Effector CD8-positive, alpha-beta T cell (primary cell): Measurements from ENCODE around the gene SMPDL3B.

Experiments used
- DNase-seq: peaks from one replicate; lab custom pipeline; 2025; lab: John Stamatoyannopoulos, UW
- total RNA-seq, 4 experiments: gene quantifications; one replicate each; lab custom pipeline; 2026; lab: John Stamatoyannopoulos, UW

SMPDL3B gene, protein sequence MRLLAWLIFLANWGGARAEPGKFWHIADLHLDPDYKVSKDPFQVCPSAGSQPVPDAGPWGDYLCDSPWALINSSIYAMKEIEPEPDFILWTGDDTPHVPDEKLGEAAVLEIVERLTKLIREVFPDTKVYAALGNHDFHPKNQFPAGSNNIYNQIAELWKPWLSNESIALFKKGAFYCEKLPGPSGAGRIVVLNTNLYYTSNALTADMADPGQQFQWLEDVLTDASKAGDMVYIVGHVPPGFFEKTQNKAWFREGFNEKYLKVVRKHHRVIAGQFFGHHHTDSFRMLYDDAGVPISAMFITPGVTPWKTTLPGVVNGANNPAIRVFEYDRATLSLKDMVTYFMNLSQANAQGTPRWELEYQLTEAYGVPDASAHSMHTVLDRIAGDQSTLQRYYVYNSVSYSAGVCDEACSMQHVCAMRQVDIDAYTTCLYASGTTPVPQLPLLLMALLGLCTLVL
- total RNA-seq = 0 to 1.1 (median 0.09) reads per million in 4 experiments

DNA sequence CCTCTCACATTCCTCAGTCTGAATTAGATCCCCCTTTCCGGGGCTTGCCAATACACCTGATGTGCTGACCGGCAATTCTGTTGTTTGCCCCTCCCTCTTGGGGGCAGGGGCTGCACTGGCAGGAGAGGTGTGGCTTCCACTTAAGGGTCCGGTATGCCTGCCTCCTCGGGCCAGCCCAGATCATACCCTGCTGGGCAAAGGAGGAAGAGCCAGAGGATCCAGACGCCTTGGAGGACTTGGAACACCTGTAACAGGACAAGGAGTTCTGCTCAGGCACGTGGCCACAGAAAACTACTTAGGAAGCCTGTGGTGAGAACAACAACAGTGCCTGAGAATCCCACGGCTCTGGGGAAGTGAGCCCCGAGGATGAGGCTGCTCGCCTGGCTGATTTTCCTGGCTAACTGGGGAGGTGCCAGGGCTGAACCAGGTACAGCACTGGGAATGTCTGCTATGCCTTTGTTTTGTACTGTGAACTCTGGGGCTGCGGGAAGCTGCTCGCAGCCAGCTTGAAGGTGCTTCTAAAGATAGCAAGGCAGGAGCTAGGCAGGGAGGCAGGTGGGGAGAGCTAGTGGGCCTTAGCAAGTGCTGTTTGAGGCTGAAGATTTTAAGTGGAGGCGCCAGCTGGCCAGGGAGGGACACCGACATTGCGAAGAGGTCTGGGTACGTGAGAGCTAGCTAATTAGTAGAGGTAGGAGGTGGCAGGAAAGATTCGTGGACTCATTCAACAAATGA lies at the start of gene SMPDL3B:
Gene SMPDL3B, plus strand, starts transcription at position 183 of the 732 bp plus-strand sequence. Its CDS starts 184 bp downstream, at position 367.
- DNase-seq = no peak

DNA sequence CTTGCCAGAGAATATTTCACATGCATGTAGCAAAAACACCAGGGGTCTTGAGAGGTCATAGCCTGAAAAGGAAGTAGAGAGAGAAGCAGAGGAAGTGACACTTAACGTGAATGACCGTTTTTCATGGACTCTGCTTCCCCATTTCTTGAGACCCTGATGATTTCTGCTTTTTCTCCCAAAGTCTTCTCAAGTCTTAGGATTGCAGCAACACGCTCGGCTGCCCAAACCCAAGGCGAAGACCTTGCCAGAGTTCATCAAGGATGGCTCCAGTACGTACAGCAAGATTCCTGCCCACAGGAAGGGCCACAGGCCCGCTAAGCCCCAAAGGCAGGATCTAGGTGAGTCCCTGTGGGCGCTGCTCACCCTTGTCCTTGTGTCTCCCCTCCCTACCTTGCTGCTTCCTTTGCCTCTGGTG lies 49.7 kb upstream of the SMPDL3B start:
- DNase-seq = no peak

DNA sequence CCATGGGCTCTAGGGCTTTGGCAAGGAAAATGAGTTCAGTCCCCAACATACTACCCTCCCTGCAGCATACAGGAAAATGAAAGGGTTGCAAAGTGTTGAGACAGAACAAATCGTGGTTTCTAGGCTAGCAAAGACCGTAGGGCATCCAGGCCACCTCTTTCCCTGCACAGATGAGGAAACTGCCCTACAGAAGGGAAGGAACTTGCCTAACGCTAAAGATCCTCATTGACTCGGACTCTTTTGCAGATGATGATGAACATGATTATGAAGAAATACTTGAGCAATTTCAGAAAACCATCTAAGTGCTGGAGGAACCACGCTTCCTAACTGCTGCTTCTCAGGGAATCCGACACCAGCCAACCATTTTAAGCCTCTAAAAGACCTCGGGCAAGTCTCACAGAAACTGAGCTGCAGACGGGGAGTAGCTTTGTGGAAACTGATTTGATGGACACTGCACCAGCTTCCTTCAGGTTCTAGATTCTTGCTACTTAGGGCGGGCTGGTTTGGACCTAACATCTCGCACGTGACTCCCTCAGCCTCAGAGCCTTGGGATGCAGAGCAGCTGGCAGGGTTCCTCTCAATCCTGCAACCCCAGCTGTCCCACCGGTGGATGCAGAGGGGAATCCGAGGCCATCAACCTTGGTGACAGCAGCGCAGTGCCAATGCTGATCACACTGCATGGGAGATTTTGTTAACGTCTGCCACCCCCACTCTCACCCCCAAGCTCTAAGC lies 49.0 kb upstream of the SMPDL3B start:
- no peak for DNase-seq

DNA sequence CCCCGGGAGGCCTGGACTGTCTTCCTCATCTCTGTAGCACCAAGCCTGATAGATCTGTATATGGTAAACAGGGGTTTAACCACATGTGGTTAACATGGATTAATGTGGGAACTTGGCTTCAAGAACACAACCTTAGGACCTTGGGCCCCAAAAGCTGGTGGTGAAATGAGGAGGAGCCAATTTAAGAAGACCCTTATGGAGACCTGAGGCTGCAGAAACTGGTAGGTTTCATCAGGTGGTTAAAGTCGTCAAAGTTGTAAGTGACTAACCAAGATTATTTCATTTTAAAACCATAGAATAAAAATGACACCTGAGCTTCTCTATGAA lies 48.5 kb upstream of the SMPDL3B start:
- DNase-seq = no peak

DNA sequence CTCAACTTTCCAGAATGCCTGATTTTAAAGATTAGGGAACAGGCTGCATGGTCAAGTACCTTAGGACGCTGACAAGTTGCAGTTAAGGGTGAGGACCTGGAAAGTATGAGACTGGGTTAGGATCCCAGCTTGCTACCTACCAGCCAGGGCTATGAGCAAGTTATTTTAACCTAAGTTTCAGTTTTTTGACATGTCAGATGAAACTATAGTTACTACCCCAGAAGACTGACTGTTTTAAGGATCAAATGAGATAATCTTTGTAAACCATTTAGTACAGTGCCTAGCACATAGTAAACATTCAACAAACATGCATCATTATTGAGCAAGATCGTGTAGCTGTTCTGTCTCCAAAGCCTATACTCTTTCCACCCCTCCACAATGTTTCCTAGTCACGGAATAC lies 48.1 kb upstream of the SMPDL3B start:
- DNase-seq = no peak

DNA sequence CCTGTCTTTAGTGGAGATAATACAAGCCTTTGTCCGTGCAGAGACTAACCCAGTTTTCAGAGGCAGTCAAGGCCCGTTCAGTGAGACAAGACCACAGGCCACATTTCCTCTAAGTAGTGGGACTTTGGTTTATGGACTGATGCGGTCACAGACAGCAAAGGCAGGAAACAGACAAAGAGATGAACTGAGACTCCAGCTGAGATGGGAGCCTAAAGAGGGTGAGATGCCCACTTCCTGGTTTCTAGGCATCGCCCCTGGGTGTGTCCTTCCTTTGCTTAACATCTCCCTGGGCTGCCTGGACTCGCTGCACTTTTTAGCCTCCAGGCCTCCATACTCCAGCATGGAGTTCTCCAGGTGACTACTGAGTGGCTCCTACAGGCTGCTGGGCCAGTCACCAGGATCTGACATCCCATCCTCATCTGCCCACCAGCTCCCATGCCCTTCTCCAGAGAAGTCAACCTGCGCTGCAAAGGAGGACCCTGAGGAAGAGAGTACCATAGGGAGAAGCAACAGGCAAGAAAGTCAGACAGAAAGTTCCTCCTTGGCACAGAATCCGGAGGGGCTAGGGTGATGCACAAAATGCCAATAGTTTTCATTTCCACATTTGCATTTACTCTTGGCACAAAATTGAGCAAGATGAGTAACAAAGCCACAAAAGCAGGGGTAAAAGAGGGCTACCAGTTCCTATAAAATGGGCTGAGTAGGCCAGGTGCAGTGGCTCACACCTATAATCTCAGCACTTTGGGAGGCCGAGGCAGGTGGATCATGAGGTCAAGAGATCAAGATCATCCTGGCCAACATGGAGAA lies 47.4 kb upstream of the SMPDL3B start:
- no peak for DNase-seq

DNA sequence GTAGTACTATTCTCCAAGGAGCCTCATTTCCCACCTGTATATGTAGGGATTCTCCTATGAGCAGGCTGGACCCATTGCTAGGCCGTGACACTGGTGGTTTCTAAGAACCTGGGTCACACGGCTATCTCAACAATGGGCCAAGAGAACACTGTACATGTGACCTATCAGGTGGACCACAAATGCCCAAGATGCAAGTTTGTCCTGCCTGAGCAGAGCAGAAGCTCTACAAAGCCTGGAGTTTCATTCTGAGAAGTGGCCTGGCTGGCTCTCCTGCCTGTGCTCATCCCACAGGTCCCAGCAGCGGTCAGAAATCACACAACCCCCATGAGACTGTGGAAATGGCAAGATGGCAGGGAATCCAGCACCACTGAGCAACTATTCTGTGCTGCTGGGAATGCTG lies 45.3 kb upstream of the SMPDL3B start:
- DNase-seq = no peak

DNA sequence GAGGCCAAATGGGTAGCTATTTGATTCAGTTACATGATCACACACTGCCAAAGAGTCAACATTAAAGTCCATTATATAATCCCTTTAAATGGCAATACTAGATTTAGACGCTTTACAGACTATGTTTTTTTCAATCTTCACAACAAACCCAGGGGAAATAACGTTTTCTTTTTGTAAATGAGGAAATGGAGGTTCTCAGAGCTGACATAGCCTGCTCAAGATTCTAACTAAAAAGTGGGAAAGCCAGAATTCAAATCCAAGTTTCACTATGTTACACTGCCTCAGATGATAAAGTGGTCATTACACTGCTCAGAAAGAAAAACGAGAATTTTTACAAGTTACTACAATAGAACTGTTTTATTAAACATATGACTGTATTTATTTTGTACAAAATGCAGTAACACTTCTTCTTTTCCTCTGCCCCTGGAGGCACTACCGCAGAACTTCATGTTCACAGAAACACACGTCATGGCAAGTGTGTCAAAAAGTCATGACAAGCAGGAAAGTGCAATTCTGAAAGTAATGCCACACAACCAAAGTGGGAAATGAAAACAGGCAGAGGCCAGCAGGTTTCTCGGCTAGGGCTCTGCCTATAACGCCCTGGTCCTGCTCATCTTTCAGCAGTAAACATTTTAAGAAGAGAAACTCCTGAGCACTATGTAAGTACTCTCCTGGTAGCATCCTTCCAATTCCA lies 43.5 kb upstream of the SMPDL3B start:
- DNase-seq = no peak

DNA sequence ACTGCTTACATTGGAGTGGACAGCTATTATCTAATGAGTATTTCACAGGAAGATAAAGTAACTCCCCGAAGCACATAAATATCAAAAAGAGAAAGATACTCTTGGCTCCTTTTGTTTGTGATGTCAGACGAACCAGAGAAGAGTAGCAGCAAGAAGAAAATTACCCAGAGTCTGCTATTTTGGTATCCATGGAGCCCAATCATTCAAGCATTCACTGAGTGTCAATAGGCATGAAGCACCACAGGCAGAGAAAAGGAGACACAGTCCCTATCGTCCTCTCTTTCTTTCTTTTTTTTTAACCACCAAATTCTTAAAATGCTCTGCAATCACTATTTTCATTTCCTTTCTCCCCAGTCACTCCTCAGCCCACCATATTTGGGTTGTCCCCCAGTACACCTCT lies 40.3 kb upstream of the SMPDL3B start:
- DNase-seq = no peak

DNA sequence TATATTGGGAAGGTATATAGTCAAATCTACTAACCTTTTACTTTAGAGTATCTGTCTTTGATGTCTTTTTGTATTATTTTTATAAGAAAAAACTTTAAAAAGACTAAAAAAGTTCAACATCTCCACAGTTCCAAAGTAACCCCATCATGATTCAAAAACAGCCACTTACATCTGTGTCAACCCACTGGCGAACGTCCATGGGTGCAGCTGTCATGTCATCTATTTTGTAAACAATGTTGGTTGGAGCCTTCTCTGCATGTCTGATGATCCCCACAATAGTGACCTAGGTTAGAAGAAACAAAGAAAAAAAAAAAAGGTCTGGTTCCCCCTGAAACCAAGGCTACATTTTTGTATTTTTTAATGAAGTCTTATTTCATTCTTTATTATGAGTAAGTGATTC lies 28.0 kb upstream of the SMPDL3B start:
- DNase-seq = no peak

DNA sequence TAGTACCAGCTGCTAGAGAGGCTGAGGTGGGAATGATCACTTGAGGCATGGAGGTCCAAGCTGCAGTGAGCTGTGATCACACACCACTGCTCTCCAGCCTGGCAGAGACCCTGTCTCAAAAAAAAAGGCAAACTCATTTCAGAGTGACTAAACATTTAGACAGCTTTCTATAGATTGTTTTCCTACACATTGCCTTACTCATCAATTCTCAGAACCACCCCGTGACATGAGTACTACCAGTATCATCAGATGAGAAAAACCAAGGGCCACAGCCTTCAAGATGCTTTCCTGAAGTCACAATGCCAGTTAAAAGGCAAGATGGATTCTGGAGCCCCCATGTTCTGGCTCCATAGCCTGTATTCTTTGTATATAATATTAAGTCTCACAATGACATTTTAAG lies 22.4 kb upstream of the SMPDL3B start:
- DNase-seq = no peak

DNA sequence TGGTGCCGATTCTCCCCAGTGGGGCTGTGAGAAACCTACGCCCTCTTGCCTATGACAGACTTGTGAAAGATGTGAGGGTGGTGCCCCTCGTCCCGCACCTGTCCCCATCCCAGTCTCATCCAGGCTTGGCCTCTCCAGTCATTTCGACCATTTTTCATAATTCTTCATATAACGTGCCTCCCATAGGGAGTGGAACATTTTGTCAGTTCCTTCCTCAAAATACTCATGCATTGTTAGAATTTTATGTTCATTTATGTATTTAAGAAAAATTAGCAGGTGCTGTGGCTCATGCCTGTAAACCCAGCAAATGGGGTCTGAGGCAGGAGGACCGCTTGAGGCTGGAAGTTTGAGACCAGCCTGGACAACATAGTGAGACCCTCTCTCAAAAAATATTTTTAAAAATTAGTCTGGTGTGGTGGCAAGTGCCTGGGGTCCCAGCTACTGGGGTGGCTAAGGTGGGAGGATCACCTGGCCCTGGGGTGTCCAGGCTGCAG lies 19.7 kb upstream of the SMPDL3B start:
- DNase-seq = no peak

DNA sequence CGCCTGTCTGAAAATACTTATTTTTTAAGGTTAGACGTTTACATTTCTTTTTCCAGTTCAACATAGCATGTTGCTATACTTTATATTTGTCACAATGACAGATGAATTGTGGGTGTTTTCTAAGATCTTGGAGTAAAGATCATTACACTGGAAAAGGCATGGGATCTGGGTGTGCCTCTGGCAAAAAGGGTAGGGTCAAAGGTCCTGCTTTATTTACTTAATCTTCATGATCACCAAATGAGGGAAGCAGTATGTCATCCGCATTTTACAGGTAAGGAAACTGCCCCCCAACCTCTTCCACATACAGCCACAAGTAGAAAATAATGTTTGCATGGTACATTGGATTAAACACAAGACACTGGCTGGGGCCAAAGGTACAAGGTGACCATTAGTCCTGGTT lies 12.5 kb upstream of the SMPDL3B start:
- DNase-seq = no peak

DNA sequence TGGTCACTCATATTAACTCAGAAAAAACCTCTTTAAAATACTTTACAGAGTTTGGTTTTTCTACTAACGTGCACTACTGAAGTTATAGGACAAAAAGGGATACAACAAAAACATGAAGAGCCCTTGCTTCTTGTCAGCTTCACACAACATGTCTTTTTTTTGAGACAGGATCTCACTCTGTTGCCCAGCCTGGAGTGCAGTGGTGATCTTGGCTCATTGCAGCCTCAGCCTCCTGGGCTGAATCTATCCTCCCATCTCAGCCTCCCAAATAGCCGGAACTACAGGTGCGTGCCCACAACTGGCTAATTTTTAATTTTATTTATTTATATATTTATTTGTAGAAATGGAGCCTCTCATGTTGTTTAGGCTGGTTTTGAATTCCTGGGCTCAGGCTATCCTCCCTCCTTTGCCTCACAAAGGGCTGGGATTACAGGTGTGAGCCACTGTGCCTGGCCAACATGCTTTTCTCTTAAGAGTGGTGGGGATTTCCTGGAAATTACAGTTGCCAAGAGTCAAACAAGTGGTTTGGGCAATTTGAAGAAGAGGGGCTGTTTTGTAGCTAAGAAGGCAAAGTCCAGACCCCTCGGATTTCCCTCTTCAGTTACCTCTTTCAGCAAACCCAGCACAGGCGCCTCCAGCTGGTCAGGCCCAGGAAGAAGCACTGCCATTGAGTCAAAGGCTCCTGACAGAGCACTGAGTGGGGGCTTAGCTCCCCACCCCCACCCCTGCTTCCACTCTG lies 6.4 kb upstream of the SMPDL3B start:
- no peak for DNase-seq

DNA sequence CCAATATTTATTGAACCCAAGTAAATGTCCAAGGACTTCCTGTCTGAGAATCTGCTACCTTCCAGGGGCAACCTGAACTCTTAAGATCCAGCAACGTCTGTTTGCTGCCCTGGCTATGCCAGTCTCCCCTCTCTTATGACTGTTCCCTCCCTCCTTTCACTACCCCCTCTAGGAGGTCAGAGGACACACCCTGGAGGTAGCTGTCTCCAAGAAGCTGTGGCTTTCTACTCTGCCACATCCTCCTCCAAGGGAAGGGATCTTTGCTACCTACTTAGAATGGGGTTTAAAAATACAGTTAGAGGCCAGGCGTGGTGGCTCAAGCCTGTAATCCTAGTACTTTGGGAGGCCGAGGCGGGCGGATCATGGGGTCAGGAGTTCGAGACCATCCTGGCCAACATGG lies 3.6 kb upstream of the SMPDL3B start:
- DNase-seq = no peak

DNA sequence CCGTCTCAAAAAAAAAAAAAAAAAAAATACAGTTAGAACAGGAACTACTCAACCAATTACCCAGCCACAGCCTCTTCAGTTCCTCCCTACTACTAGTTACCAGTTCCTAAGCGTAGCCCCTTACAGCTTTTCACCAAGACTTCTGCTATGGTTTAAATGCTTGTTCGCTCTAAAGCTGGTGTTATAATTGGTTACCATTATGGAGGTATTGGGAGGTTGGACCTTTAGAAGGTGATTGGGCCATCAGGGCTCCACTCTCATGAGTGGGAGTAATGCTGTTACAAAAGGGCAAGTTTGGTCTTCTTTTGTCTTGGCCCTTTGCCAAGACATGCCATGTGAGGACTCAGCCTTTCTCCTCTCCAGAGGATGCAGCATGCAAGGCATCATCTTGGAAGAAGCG lies 3.0 kb upstream of the SMPDL3B start:
- DNase-seq = no peak

DNA sequence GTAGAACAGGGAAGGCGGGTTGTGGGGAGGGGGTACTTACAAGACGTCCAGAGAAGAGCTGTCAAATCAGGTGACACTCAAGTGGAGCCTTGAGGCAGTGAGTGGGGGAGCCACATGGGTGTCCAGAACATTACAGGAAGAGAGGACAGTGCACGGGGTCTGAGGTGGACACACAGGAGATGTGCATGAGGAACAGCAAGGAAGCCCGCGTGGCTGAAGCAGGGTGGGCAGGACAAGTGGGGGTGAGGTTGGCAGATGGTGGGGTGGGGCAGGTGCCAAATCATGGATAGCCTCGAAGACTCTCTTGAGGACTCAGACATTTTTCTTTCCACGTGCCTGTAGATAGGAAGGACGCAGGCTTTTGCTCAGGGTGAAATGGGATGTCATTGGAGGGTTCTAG lies 921 bp downstream of the SMPDL3B start:
- no peak for DNase-seq

DNA sequence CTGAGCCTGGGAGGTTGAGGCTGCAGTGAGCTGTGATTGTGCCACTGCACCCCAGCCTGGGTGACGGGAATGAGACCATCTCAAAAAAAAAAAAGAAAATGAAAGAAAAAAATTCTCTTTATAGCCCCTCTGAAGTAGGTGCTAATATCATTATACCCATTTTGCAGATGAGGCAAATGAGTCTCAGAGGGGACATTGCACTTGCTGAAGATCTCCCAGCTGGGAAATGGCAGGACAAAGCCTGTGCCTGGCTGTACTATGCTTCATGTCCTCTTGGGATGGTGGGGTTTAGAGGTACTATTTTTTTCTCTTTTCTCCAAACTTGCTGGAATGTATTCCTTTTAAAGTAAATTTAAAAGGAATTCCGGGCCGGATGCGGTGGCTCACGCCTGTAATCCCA lies 1.6 kb downstream of the SMPDL3B start:
- DNase-seq = no peak

DNA sequence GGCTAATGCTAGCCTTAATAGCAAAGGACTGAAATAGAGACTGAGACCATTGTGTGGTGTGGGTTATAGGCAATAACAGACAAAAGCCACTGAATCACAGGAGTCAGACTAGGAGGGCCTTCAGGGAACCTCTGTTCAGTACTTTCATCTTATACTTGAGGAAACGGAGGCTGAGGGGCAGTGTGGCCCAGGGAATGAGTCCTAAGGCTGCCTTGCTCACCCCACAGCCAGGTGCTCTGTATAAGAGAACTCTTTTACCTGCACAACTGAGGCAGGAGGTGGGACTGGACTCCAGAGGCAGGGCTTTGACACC lies 2.7 kb downstream of the SMPDL3B start:
- DNase-seq = no peak

DNA sequence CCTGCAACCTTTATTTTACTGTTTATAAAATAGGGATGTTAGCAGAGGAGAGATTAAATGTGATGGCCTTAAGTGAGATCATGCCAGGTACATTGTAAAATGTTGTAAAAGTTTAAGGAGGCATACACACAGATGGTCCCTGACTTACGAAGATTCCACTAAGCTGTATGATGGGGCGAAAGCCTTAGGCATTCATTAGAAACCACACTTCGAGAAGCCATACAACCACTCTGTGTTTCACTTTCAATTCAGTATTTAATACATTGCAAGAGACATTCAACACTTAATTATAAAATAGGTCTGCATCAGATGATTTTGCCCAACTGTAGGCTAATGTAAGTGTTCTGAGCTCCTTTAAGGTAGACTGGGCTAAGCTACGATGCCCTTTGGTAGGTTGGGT lies 3.7 kb downstream of the SMPDL3B start:
- DNase-seq = no peak

DNA sequence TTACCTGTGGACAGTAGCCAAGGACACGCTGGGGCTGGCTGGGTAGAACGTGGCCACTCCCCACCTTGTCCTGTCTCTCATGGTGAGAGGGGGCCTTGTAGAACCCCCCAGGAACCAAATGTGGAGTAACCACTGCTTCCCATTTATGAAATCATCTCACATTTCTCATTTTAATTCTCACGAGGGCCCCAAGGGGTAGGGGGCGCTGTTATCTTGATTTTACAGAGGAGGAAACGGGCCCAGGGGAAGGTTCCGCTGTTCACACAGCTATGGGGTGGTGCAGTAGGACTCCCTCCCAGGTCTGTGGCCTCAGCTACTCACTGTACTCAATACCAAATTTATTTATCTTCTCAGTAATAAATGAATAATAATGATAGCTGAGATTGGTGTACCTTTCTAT lies 5.5 kb downstream of the SMPDL3B start:
- DNase-seq = peak; percentile 48
